Subcutaneous adipose tissue (tissue), 4 donors: ENCODE measurements around the gene PTOV1. TPM values are rescaled to one million over a fixed set of nuclear protein-coding genes. Genes with fewer than 3 reads are reported as not detected.

Experiments
- total RNA-seq, 4 donors: library from RNA; depleted of rRNA; stranded (reverse); fragments of >200 nt; gene quantifications; one replicate each; pipeline ENCODE4 v1.1.0, GENCODE V29; 2016
- TF ChIP-seq, protein P1 (sequence below): fragments of 450-650 bp; IDR thresholded peaks from one replicate; pipeline ENCODE4 v1.5.1; 2016; ENCODE audit warnings: low read depth, mild to moderate bottlenecking, control low read depth, antibody characterized with exemption, moderate library complexity

The PTOV1 gene
- total RNA-seq, 4 donors from 2014 or later: 39.3 to 65.9 (median 44.2) TPM

DNA sequence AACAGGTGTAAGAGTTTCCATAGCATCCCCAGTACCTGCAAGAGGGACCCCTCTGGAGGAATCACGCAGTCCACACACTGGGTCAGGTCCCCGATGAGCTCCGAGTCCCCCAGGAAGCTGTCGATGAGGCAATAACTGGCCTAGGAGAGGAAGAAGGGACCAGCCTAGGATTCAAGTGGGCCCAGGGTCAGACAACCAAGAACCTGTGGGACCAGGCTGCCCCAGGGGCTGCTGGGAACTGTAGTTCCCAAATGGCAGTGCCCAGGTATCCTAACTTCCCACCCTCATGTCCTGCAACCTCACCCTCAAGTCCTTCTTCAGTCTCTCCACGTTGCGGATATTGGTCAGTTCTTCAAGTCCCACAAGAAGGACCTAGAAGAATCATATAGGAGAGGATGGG, 39.6 kb upstream of the PTOV1 start:
- TF ChIP-seq, protein P1, sequence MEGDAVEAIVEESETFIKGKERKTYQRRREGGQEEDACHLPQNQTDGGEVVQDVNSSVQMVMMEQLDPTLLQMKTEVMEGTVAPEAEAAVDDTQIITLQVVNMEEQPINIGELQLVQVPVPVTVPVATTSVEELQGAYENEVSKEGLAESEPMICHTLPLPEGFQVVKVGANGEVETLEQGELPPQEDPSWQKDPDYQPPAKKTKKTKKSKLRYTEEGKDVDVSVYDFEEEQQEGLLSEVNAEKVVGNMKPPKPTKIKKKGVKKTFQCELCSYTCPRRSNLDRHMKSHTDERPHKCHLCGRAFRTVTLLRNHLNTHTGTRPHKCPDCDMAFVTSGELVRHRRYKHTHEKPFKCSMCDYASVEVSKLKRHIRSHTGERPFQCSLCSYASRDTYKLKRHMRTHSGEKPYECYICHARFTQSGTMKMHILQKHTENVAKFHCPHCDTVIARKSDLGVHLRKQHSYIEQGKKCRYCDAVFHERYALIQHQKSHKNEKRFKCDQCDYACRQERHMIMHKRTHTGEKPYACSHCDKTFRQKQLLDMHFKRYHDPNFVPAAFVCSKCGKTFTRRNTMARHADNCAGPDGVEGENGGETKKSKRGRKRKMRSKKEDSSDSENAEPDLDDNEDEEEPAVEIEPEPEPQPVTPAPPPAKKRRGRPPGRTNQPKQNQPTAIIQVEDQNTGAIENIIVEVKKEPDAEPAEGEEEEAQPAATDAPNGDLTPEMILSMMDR: no peak

DNA sequence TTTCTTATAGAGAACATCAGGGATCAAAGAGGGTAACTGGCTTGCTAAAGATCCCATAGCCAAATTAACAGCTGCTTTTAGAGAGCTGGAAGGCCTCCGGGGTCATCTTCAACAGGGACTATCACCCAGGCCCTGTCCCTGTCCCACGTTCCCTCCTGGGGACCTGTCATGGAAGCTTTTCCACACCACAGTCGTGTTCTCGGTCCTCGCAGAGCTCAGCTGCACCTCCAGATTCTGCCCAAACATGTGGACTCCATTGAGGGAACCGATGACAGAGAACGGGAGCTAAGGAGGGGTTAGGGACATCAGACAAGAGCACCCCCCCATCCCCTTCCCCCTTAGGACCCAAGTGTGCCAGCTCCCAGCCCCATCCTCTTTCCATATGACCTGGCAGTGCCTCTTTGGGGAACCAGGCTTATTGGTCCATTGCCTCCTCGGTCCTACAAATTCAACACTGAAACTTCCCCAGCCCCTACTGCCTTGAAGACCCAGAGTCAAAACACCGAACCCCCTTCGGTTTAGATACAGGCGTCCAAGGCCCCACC, 38.4 kb upstream of the PTOV1 start:
- TF ChIP-seq, protein P1: no peak

DNA sequence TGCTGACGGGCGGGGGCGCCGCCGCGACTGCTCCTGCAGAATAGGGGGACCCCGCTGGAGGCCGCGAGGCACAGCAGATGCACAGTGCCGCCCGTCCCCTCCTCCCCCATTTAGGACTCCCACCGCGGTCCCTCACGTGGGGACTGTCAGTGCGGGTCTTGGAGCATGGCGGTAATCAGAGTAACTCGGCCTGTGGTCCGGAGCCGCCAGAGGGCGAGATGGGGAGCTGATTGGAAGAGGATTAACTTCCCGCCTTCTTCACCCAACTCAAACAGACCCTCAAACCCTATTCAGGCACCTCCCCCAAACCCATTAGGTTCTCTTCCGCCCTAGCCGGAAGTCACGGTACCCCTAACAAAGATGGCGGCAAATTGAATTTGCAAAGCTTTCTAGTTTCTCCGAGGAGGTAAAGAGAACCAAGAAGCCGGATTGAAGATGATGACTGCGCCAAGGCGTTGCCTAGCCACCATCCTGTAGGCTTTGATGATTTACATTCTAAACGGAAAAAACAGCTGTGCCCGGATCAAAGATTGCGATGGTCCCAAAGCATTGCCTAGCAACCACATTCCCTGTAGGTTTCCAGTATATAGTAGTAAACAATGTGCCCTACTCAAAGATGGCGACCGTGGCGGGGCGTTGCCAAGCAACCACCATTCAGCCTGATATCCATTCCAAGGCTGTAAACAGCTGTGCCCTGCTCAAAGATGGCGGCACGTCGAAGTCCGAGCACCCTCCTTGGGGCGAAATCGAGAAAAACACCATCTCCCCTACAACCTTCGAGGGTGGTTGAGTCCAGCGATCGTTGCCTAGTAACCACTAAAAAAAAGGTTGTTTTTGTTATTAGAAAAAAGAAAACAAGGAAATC, 37.7 kb upstream of the PTOV1 start, which contains the start of gene FUZ:
TSS of gene FUZ (minus strand) at position 296 of the 865 bp plus-strand sequence. CDS start at position 110, 186 bp downstream.
- TF ChIP-seq, protein P1: no peak

DNA sequence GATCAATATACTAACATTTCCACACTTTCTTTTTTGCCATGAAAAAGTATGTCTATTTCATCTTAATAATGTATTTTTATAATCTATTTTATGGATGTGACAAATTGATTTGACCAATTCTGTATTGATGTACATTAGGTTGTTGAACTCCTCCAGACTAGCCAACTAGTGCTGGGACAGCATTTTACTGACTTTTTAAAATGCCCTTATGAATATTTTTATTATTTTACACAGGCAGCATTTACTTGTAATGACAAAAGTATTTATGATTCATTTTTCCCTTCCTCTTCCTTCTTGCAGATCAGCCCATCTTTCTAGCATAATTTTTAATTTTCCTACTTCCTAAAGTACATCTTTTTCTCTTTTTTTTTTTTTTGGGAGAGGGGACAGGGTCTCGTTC, 36.9 kb upstream of the PTOV1 start:
- TF ChIP-seq, protein P1: no peak

DNA sequence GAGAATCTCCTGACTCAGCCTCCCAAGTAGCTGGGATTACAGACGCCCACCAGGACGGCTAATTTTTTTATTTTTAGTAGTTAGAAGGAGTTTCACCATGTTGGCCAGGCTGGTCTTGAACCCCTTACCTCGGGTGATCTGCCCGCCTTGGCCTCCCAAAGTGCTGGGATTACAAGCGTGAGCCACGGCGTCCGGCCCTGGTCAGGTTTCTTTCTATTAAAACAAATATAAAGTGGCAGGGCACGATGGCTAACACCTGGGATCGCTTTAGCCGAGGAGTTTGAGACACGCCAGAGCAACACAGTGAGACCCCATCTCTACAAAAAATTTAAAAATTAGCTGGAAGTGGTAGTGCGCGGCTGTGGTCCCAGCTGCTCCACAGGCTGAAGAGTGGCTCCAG, 34.4 kb upstream of the PTOV1 start:
- TF ChIP-seq, protein P1: no peak

DNA sequence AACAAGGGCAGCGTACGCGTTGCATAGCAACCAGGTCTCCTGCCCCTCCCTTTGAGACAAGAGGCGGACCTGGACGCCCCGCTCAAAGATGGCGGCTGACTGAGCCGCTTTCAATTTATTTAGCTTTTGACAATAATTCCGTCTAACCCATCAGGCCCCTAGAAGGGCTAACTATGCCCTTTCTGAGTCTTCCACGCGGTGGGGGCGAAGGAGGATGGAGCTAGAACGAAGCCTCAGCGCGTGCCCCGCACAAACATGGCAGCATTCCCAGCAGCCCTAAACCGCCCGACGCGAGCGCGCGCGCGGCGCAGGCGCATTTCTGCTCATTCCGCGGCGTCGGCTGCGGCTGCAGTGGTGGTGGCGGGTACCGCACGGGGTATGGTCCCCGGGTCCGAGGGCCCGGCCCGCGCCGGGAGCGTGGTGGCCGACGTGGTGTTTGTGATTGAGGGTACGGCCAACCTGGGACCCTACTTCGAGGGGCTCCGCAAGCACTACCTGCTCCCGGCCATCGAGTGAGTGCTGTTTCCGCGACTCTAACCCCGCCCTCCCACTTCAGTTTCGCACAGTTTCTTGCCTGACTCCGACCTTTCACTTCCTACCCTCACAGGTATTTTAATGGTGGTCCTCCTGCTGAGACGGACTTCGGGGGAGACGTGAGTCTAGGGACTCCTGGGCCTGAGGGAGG, 32.9 kb upstream of the PTOV1 start, which contains the start of gene MED25:
TSS of gene MED25 (plus strand) at position 326 of the 685 bp plus-strand sequence. CDS start at position 379, 53 bp downstream.
- TF ChIP-seq, protein P1: no peak
